CD14-positive monocyte (primary cell): Measurements from ENCODE around the gene BRAT1. TPM values are rescaled to one million over a fixed set of nuclear protein-coding genes. Genes with fewer than 3 reads are reported as not detected.

Experiments used
- DNase-seq, 3 donors: peaks; one replicate each; pipeline ENCODE4 v3.0.0-alpha.2; 2011 to 2022
- H2AFZ ChIP-seq: 2 replicates; pipeline ENCODE4 v1.6.0; 2012; ENCODE audit warnings: mild to moderate bottlenecking, low read depth, low read length, inconsistent platforms; ENCODE audit not compliant: insufficient read depth, poor library complexity, severe bottlenecking
- H3K27ac ChIP-seq, 2 donors: 1 replicate in 1 of 2; 2 replicates in 1 of 2; pipeline ENCODE4 v1.5.1; 2012 to 2013; ENCODE audit warnings: low read length in 2 of 2, control low read depth in 1 of 2, inconsistent platforms in 1 of 2, low read depth in 1 of 2, mild to moderate bottlenecking in 1 of 2
- H3K27me3 ChIP-seq, 2 donors: one replicate each; pipeline versions ENCODE4 v1.6.0 to v1.6.1; 2011 to 2013; ENCODE audit warnings: low read length in 2 of 2; ENCODE audit not compliant: control insufficient read depth in 2 of 2, insufficient read depth in 2 of 2
- H3K36me3 ChIP-seq, 2 donors: replicated peaks in 1 of 2; 1 replicate in 1 of 2; 2 replicates in 1 of 2; pipeline versions ENCODE4 v1.5.1 to v1.6.1; 2012 to 2013; ENCODE audit warnings: low read length in 2 of 2, control low read depth in 1 of 2, inconsistent platforms in 1 of 2, mild to moderate bottlenecking in 1 of 2; ENCODE audit not compliant: insufficient read depth in 2 of 2, control insufficient read depth in 1 of 2
- H3K4me1 ChIP-seq, 2 donors: 1 replicate in 1 of 2; 2 replicates in 1 of 2; pipeline versions ENCODE4 v1.5.1 to v1.6.1; 2012 to 2013; ENCODE audit warnings: low read length in 2 of 2, control low read depth in 1 of 2, inconsistent platforms in 1 of 2, mild to moderate bottlenecking in 1 of 2, moderate library complexity in 1 of 2; ENCODE audit not compliant: insufficient read depth in 2 of 2, control insufficient read depth in 1 of 2
- H3K4me2 ChIP-seq: replicated peaks from 2 replicates; pipeline ENCODE3; 2012; ENCODE audit warnings: low read length, moderate library complexity, mild to moderate bottlenecking; ENCODE audit not compliant: poor library complexity, severe bottlenecking; ENCODE audit errors: extremely low read depth
- H3K4me3 ChIP-seq, 3 experiments: fragments of 200-600 bp in 1 of 3; sonication (generic) in 1 of 3; replicated peaks in 1 of 3; 1 replicate in 2 of 3; 2 replicates in 1 of 3; pipeline ENCODE4 v1.5.1; 2011 to 2013; ENCODE audit warnings: low read length in 3 of 3, mild to moderate bottlenecking in 3 of 3, control low read depth in 2 of 3, low read depth in 2 of 3, inconsistent platforms in 1 of 3, moderate library complexity in 1 of 3
- H3K79me2 ChIP-seq: 2 replicates; pipeline ENCODE4 v1.6.0; 2012; ENCODE audit warnings: mild to moderate bottlenecking, control low read depth, inconsistent platforms, low read length, moderate library complexity; ENCODE audit not compliant: insufficient read depth
- H3K9ac ChIP-seq: 2 replicates; pipeline ENCODE4 v1.6.0; 2017; ENCODE audit warnings: low read length, mild to moderate bottlenecking; ENCODE audit not compliant: insufficient read depth, poor library complexity, severe bottlenecking
- H3K9me3 ChIP-seq, 2 donors: replicated peaks in 1 of 2; 1 replicate in 1 of 2; 2 replicates in 1 of 2; pipeline versions ENCODE4 v1.5.1 to v1.6.1; 2012 to 2013; ENCODE audit warnings: low read length in 2 of 2, control low read depth in 1 of 2; ENCODE audit not compliant: control insufficient read depth in 1 of 2, insufficient read depth in 1 of 2
- H4K20me1 ChIP-seq: 2 replicates; pipeline ENCODE4 v1.6.0; 2012; ENCODE audit warnings: mild to moderate bottlenecking, low read length, control low read depth, moderate library complexity; ENCODE audit not compliant: insufficient read depth
- H3K27ac Mint-ChIP-seq, 7 donors: one replicate each; pipeline ENCODE4 v1.8.0; 2020; ENCODE audit warnings: mild to moderate bottlenecking in 7 of 7, mixed read lengths in 7 of 7, moderate library complexity in 6 of 7, inconsistent platforms in 2 of 7
- H3K27me3 Mint-ChIP-seq, 3 donors: one replicate each; pipeline ENCODE4 v1.8.0; 2021 to 2022; ENCODE audit warnings: low read depth in 3 of 3, mild to moderate bottlenecking in 3 of 3, mixed read lengths in 3 of 3, moderate library complexity in 3 of 3, inconsistent platforms in 1 of 3
- H3K36me3 Mint-ChIP-seq, 2 donors: one replicate each; pipeline ENCODE4 v1.8.0; 2020; ENCODE audit warnings: mixed read lengths in 2 of 2, inconsistent platforms in 1 of 2, mild to moderate bottlenecking in 1 of 2
- H3K4me1 Mint-ChIP-seq: one replicate; pipeline ENCODE4 v1.8.0; 2020; ENCODE audit warnings: mild to moderate bottlenecking, mixed read lengths
- H3K4me3 Mint-ChIP-seq, 2 donors: one replicate each; pipeline ENCODE4 v1.8.0; 2020; ENCODE audit warnings: mild to moderate bottlenecking in 2 of 2, mixed read lengths in 2 of 2, moderate library complexity in 1 of 2
- H3K9me3 Mint-ChIP-seq, 7 donors: one replicate each; pipeline ENCODE4 v1.8.0; 2020 to 2022; ENCODE audit warnings: mixed read lengths in 7 of 7, mild to moderate bottlenecking in 6 of 7, moderate library complexity in 6 of 7, inconsistent platforms in 2 of 7
- CTCF ChIP-seq: fragments of 200-600 bp; IDR thresholded peaks from one replicate; pipeline ENCODE4 v1.8.0; 2022; ENCODE audit warnings: antibody characterized with exemption, mild to moderate bottlenecking
- WGBS: methylation state at CpG from one replicate; pipeline ENCODE4 v1.1.5; 2013; ENCODE audit warnings: missing lambda C conversion rate; ENCODE audit not compliant: insufficient coverage; 5-methylcytosine and 5-hydroxymethylcytosine counted together
- intact Hi-C, 2 donors: fragments of 100-400 bp; cut with micrococcal nuclease; formaldehyde crosslinking; loops; one replicate each; pipeline versions ENCODE4 v1.15.0 to v1.15.1; 2023
- polyA plus RNA-seq, 3 donors: library from polyadenylated mRNA; depleted of rRNA in 1 of 3; unstranded in 2 of 3; stranded (reverse) in 1 of 3; fragments of 300-500 nt in 2 of 3; fragments of >200 nt in 1 of 3; fragmentation: Illumina TruSeq in 2 of 3; gene quantifications; 1 replicate in 2 of 3; 2 replicates in 1 of 3; pipeline ENCODE4 v1.2.3, GENCODE V29; 2012 to 2021

BRAT1 gene
- polyA plus RNA-seq, 3 donors: 31.6 to 34.2 (median 32.5) TPM

- peak overlapping the region; percentile 77 for H3K4me2 ChIP-seq
- H3K9ac ChIP-seq: peak overlapping the region; percentile 78
- H3K4me1 ChIP-seq: peaks cover 61 to 65% of the 10 kb centered on the region in 2 donors
- no peaks in the 10 kb centered on the region for H3K9me3 ChIP-seq
- no peaks in the 10 kb centered on the region for H4K20me1 ChIP-seq
- no peaks in the 10 kb centered on the region for H3K27me3 ChIP-seq
- no peaks in the 10 kb centered on the region for H3K36me3 ChIP-seq
- Mint-ChIP-seq H3K4me3 (peak overlapping the region; percentile 67 to 76), H3K9me3 (no peaks in the 10 kb centered on the region), H3K36me3 (no peaks in the 10 kb centered on the region), H3K4me1 (peaks cover 58% of the 10 kb centered on the region), H3K27me3 (peaks cover 4 to 7% (median 5%) of the 10 kb centered on the region in 3 donors), H3K27ac (peak overlapping the region; percentile 92 to 97 (median 95))
- H3K4me3 ChIP-seq: peak overlapping the region in 1 of 3 experiments; percentile 65
- H2AFZ ChIP-seq: peak overlapping the region; percentile 73
- intact Hi-C loops: loop anchor here in 1 of 2 donors (10.0 kb wide), 1 partner anchor 105 kb away; the partner anchor contains the start of gene CHST12
- H3K79me2 ChIP-seq: no peaks in the 10 kb centered on the region
- DNase-seq: no peak
- 77% methylated on average over 9 of the region's 13 CpGs for WGBS
- TF ChIP-seq CTCF: no peak
- peak overlapping the region; percentile 89 to 95 for H3K27ac ChIP-seq
Measured at GRCh38 chr7:2510130-2510776, 45.1 kb downstream of the BRAT1 start.

- H3K9me3 ChIP-seq: no peaks in the 10 kb centered on the region
- H3K4me3 ChIP-seq: peak overlapping the region in 1 of 3 experiments; percentile 65
- H4K20me1 ChIP-seq: no peaks in the 10 kb centered on the region
- H3K4me2 ChIP-seq: peak overlapping the region; percentile 77
- H3K36me3 ChIP-seq: no peaks in the 10 kb centered on the region
- no peaks in the 10 kb centered on the region for H3K9me3 Mint-ChIP-seq
- WGBS: 65% methylated on average over 19 of the region's 23 CpGs
- intact Hi-C loops: no loop called here
- H3K9ac ChIP-seq: peak overlapping the region; percentile 10
- H3K27me3 Mint-ChIP-seq: peaks cover 4 to 7% (median 5%) of the 10 kb centered on the region in 3 donors
- H3K27ac Mint-ChIP-seq: peak overlapping the region; percentile 79 to 94 (median 87)
- H3K79me2 ChIP-seq: no peaks in the 10 kb centered on the region
- TF ChIP-seq CTCF: no peak
- H3K4me1 ChIP-seq: peaks cover 61 to 65% of the 10 kb centered on the region in 2 donors
- H2AFZ ChIP-seq: no peak overlapping the region
- no peaks in the 10 kb centered on the region for H3K27me3 ChIP-seq
- H3K4me1 Mint-ChIP-seq: peaks cover 58% of the 10 kb centered on the region
- DNase-seq: no peak
- no peaks in the 10 kb centered on the region for H3K36me3 Mint-ChIP-seq
- H3K4me3 Mint-ChIP-seq: peak overlapping the region in 1 of 2 donors; percentile 64
- peak overlapping the region; percentile 63 to 95 for H3K27ac ChIP-seq
Measured at GRCh38 chr7:2509298-2509906, 45.9 kb downstream of the BRAT1 start.
